GM18858 (cell line): ENCODE measurements around the gene NUTM2A.
"Not testable (repeated sequence)": the region's sequence is repeated elsewhere in the genome, so short reads cannot be mapped to it uniquely, and the experiment has no call there.

Experiments
- ATAC-seq: cut with Tn5 transposase; IDR thresholded peaks from one replicate; pipeline ENCODE4 v1.9.1; 2021; ENCODE audit not compliant: unreplicated experiment

NUTM2A gene, protein sequence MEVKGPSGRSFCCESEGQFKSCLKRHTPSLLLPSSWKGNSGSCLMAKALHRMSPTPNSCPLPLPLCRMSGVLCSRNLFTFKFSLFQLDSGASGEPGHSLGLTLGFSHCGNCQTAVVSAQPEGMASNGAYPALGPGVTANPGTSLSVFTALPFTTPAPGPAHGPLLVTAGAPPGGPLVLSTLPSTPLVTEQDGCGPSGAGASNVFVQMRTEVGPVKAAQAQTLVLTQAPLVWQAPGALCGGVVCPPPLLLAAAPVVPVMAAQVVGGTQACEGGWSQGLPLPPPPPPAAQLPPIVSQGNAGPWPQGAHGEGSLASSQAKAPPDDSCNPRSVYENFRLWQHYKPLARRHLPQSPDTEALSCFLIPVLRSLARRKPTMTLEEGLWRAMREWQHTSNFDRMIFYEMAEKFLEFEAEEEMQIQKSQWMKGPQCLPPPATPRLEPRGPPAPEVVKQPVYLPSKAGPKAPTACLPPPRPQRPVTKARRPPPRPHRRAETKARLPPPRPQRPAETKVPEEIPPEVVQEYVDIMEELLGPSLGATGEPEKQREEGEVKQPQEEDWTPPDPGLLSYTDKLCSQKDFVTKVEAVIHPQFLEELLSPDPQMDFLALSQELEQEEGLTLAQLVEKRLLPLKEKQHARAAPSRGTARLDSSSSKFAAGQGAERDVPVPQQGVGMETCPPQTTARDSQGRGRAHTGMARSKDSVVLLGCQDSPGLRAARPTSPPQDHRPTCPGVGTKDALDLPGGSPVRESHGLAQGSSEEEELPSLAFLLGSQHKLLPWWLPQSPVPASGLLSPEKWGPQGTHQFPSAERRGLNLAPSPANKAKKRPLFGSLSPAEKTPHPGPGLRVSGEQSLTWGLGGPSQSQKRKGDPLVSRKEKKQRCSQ

DNA sequence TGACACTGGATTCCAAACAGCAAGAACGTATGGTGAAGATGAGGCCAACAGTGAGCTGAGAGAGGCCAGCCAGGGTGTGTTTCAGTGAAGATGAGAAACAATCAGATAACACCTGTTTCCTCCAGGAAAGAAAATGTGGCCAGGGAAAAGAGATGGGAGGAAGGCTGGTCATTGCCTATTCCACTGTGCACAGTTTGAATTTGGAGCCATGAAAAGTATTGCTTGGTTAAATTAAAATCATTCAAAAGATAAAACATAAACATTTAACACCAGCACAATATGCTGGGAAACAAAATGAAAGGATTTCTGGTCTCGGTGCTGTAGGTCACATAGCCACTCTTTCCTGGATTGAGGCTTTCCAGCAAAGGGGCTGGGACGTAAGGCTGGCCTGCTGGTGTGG is at the start of gene NUTM2A:
TSS of gene NUTM2A (plus strand) at position 301 of the 400 bp plus-strand sequence. CDS start 383 bp downstream, outside the sequence.
- ATAC-seq, result not testable (repeated sequence)

DNA sequence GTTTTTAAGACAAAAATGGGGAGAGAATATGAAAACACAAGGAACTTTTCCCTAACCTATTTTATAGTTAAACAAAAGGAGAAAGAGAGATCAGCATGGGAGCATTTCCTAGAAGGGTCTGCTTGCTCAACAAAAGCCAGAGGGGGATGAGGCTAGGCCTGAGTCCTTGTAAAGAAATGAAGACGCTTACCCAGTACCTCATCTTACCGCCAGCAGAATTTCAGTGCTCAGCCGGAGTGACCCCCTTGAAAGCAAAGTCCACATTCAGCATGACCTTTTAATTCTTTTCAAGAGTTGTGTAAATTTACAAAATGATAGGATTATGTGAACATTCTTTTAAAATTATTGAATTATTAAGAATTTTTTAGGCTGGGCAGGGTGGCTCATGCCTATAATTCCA is 47.7 kb upstream of the NUTM2A start:
- ATAC-seq, result not testable (repeated sequence)

DNA sequence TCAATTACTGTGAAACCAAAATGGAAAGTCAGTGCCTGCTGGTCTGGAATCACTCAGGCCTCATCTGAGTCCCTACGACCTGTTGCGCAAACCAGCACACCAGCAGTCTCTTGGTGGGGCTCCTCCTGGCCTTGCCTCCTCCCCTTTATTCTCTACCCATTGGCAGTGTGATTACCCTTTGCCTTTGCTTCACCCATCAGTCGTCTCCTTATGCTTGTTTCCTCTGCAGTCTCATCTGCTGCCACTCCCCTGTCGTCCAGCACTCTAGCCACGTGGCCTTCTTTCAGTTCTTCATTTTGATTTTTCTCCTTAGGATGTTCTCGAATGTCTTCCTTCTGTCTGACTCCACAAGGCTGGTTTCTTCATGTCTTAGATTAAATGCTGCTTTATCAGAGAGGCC is 40.8 kb upstream of the NUTM2A start:
- not testable (repeated sequence) for ATAC-seq

DNA sequence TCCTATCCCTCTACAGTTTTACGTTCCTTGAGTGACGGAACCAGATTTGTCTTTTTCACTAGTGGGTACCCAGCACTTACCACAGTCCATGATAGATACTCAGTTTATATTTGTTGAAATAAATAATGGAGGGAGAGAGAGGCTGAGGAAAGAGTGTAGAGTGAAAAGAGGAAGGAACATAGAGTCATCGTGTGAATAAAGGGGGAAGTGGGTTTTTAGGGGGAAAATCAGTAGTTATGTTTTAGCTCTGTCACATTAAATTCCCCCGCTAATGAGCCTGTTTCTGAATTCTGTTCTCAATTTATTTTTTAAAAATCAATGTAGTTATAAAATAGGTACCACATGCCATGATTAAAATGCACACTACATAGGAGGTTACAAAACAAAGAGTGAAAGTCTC is 39.2 kb upstream of the NUTM2A start:
- ATAC-seq, result not testable (repeated sequence)

DNA sequence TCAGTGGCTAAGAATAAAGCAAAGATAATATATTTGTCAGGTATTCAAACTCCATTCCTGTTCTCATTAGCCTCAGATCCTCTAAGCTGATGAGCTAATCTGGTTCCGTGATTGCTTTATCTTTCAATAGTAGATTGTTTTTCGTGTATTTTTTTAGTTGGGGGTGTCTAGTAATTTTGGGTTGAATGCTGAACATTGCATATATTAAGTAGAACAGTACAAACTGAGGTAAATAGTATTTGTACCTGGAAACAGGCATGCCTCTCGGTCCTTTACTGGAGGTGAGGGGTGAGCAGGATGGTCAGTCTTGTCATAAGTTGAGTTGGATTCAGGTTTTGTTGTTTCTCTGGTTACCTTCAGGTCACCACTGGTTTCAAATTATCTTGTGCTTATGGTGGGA is 37.7 kb upstream of the NUTM2A start:
- not testable (repeated sequence) for ATAC-seq

DNA sequence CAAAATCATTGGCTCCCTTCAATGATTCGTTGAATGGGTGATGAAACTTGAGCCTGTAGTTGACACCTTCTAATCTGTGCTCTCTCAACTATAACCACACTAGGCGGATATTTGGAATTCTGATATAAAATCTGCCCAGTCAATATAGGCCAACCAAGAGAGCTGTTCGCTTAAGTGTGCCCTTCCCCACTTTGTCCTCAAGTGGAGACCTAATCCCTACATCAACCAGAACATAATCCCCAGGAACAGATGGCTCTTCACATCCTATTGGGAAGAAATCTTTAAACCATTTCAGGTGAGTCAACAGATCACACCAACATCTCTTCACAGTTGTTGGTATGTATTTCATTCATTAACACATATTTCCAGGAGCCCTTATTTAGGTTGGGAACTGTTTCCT is 33.4 kb upstream of the NUTM2A start:
- not testable (repeated sequence) for ATAC-seq

DNA sequence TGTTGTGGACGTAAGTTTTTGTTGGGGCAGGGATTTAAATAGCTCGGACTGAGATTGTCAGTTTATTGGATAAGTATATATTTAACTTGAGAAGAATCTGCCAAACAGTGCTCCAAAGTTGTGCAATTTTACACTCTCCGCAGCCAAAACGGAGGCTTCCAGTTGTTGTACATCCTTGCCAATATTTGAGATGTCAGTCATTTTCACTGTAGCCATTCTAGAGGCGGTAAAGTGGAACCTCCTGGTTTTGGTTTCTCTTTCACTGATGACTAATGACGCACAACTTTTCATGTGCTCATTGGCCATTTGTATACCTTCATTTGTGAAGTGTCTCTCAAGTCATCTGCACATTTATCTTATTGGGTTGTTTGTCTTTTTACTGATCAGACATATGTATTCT is 24.3 kb upstream of the NUTM2A start:
- peak; percentile 55 for ATAC-seq

DNA sequence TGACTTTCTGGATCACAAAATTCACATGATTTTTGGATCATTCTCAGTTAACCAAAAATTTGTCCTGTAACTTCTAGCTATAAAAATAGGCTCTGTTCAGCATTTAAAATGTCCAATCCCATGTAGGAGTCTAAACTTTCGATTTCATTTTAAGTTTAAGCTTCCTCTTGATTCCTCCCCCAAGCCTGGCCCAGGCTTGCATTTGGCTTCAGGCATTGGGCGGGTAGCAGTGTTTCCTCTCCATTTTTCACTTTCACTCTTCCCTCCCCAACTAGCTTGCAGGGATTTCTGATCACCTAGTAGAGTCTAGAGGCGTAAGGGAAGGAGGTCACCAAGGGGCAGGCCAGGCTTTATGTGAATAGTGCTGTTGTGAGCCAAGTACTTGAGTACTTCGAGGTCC is 20.4 kb upstream of the NUTM2A start:
- ATAC-seq, result peak; percentile 29

DNA sequence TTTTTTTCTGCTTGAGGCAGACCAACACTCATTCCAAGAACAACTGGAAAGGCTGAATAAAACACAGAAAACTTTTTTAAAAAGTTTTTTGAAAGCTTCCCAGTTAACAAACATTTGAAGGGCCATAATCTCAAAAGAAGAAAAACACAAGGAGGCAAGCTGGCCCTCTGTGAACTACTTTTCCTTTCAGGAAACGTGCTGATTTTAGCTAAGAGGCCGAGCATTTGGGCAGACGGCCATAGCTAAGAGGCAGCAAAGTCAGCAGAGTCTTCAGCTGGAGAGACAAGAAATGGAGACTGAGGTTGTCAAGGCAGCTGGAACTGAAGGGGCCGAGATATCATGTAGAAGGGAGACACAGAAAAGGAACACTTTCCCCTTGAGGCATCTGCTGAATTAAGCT is 18.3 kb upstream of the NUTM2A start:
- ATAC-seq, result not testable (repeated sequence)

DNA sequence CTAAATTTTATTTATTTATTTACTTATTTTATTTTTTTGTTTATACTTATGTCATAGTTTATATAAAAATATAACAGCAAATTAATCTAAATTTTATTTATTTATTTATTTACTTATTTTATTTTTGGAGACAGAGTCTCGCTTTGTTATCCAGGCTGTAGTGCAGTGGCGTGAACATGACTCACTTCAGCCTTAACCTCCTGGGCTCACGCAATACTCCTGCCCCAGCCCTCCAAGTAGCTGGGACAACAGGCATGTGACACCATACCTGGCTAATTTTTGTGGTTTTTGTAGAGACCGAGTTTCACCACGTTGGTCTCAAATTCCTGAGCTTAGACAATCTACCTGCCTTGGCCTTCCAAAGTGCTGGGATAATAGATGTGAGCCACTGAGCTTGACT is 14.9 kb upstream of the NUTM2A start:
- ATAC-seq, result not testable (repeated sequence)

DNA sequence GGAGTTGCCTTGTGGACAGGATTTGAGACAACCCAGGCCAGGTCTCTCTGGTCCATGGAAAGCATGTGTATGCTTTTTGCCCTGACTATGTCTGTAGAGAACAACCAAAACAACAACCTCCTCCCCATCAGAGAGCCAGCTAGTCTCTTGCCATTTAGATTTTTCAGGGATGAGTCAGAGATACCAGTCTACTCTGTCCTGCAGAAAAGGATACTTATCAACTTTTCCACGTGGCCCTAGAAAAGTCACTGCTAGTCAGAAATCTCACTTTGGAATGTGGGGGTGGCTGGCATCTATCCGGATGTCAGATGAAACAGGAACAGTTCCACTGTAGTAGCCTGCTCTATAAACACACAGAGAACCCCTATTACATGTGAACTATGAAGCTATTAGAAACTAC is 13.4 kb upstream of the NUTM2A start:
- ATAC-seq, result not testable (repeated sequence)

DNA sequence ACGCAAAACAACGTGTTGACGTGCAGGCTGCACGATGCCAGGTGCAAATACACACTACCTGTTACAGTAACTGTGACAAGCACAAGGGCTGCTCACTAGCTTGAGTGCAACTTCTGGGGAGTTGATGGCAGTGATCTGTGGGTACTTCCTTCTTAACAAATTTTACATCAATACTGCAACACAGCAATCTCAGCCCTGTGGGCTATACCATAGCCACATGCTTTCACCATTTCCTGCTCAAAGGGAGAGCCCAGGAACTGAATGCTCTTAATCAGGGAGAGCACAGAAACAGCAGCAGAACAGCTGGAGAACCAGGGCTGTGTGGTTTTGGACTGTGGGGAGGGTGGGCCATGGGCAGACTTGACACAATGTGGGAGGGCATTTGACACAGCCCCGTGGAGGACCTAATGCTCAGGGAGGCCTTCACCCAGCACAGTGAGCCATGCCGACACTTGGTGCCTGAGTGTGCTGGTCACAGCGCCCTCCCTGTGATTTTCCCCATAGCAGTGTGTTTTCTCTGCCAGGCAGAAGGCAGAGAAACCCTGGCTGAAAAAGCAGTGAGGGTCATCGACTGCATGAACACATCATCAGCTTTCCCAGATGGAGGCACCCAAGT is 12.0 kb upstream of the NUTM2A start:
- ATAC-seq, result not testable (repeated sequence)

DNA sequence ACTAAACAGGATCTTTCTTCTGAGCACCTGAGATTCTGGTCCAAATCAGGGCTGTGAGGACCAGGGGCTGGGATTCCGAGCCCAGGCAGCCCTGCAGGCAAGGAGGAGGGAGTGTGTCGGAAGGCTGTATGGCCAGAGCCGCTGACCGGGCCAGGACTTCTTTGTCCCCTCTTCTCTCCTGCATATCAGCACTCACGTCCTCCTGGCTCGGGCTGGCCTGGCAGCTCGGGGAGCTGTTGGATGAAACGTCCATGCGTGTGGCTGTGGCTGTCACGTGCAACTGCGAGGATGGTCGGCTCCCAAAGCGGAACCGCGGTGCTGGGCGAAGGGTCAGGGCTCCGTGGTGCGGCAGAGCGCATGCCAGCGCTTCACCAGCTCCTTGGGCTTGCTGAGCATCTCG is 11.4 kb upstream of the NUTM2A start:
- not testable (repeated sequence) for ATAC-seq

DNA sequence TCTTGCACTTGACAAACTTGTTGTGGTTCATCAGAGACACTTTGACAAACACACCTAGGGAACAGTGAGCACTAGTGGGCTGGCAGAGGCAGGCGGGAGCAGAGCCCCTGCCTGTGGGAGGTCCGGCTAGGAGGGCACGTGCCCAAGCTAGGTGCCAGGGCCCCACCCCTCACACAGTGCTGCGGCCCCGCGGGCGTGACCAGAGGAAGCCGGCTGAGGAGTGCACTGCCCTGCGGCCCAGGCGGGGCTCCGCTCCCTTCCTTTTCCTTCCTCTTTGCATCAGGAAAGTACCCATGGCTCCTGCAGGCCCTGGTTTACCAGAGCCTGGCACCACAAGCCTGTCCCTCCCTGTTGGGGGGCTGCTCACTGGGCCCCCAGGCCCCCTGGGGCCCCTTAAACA is 9.1 kb upstream of the NUTM2A start:
- not testable (repeated sequence) for ATAC-seq

DNA sequence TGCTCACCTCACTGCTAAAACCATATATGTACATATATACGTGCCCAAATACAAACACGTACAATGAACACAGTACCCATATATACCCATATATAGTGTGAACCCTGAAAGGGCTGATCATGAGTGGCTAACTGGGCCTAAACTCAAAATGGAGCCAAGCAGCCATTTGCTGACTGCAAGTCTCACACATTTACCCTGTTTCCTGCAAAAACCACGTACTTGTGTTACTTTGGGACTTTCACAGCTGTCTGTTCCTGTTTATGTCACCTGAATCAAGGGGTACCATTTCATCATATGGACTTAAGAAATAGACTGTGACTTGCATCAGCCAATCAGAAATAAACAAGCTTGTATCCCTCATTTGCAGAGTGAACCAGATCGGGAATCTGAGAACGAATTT is 5.9 kb upstream of the NUTM2A start:
- not testable (repeated sequence) for ATAC-seq

DNA sequence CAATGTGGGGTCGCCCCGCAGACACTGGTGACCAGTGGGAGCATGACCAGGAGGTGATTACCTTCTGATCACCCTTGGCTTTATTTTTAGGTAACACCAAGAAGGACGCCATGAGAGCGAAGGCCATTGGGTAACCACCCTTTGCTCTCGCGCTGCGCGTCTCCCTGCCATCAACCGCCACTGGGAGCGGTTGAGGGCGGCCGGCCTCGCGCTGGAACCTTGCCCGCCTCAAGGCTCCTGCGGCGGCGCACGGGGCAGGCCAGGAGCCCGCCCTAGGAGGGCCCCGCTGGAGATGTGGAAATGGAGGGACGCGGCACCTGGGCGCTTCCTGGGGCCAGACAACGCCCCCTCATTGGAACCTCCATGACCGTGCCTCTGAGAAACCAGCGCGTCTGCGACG is 2.5 kb upstream of the NUTM2A start:
- ATAC-seq, result not testable (repeated sequence)

DNA sequence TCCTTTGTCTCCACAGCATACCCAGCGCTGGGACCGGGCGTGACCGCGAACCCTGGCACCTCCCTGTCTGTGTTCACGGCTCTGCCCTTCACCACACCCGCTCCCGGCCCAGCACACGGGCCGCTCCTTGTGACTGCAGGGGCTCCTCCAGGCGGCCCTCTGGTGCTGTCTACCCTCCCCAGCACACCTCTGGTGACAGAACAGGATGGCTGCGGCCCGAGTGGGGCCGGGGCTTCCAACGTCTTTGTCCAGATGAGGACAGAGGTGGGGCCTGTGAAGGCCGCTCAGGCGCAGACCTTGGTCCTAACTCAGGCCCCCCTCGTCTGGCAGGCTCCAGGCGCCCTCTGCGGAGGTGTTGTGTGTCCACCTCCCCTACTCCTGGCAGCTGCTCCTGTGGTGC is 3.0 kb downstream of the NUTM2A start:
- ATAC-seq, result not testable (repeated sequence)

DNA sequence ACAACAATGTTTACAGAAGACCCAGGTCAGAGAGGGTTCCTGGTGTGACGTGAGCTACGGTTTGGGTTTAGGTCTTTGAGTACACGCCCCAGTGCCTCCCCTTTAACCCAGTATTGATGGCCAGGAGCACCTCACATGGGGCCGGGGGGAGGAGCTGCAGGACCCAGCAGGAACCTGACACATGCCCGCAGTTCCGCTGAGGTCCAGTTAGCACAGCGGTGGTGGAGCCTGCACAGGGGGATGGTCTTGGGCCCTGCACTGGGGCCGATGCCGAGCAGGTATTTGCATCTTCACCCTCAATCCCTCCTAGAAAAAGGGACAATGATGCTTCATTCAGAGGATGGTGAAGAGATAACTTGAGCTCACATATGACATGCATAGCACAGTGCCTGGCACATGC is 4.0 kb downstream of the NUTM2A start:
- not testable (repeated sequence) for ATAC-seq

DNA sequence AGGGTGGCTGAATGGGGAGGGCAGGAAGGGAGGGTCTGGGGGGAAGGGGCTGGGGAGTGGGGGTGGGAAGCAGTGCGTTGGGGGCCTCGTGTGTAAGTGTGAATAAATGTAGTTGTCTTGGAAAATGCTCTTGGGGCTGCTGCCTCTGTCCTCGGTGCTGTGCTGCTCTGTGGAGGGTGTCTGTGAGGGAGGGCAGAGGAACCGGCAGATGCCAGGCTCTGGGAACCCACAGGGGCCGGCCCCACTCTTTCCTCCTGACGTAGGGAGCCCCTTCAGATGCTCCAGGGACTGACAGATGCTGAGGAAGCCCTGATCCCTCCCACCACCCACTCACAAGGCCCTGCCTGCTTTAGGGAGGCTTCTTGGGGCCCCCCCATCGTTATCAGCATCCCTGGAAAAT is 9.6 kb downstream of the NUTM2A start:
- ATAC-seq, result not testable (repeated sequence)

DNA sequence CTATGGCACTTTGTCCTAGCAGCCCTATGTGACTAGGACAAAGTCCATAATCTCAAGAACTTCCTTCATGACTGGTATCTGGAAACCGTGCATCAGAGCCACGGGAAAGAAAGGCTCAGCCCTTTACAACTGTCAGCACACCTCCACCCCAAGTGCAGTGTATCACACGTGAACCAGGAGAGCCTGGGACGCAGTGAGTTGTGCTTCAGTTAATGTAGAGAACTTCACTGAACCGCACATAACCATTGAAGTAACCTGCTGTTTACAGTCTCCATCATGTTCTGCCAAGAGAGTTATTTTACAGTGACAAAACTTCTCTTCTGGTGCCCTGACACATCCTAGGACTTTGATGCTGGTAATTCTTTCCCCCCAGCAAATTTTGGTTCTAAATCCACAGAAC is 12.0 kb downstream of the NUTM2A start:
- not testable (repeated sequence) for ATAC-seq

DNA sequence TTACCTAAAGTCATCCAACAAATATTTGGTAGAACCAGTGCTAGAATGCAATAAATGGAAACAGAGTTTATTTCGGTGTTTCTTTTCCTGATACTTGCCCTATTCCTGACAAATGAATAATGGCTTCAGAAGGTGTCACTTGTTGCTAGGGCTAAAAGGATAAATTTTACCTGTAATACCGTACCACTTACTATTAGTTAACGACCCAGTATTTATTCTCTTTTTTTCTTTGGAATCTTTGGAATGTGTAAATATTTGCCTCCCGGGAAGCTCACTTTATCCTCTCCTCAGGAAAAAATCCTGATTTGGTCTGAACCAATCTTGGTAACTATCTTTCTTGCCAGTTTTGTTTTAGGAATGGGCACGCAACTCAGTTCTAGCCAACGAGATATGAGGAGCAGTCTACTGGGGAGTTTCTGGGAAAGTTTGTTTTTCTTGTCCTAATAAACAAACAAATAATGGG is 14.1 kb downstream of the NUTM2A start:
- ATAC-seq, result not testable (repeated sequence)
